ENCODE measurements around the gene BPIFB2. TPM values are rescaled to one million over a fixed set of nuclear protein-coding genes. Genes with fewer than 3 reads are reported as not detected.

Gene BPIFB2
- total RNA-seq, 1 donor from 2014 or later: not detected

GRCh38 chr20:32978009-32978335, 29.5 kb upstream of the BPIFB2 start:
- Histone ChIP-seq H3K36me3 (no peaks in the 10 kb centered on the region), H3K27me3 (no peaks in the 10 kb centered on the region), H3K27ac (no peak overlapping the region), H3K4me3 (no peak overlapping the region), H3K4me1 (no peaks in the 10 kb centered on the region), H3K9me3 (no peaks in the 10 kb centered on the region)
- DNase-seq (peak; percentile 21), ATAC-seq (no peak)
- no peak for TF ChIP-seq CTCF (IDR thresholded peaks at IDR 0.05)
- intact Hi-C loops (cut with DNase I): no loop called here

GRCh38 chr20:32979201-32979998, 28.1 kb upstream of the BPIFB2 start:
- ATAC-seq (no peak), DNase-seq (peak; percentile 34)
- H3K4me3 ChIP-seq: no peak overlapping the region
- no peaks in the 10 kb centered on the region for H3K36me3 ChIP-seq
- no peak for TF ChIP-seq CTCF (IDR thresholded peaks at IDR 0.05)
- H3K27ac ChIP-seq: no peak overlapping the region
- H3K27me3 ChIP-seq: no peaks in the 10 kb centered on the region
- no peaks in the 10 kb centered on the region for H3K4me1 ChIP-seq
- no peaks in the 10 kb centered on the region for H3K9me3 ChIP-seq
- intact Hi-C loops (cut with DNase I): no loop called here

- Histone ChIP-seq H3K9me3 (no peaks in the 10 kb centered on the region), H3K36me3 (no peaks in the 10 kb centered on the region), H3K27ac (no peak overlapping the region), H3K4me1 (no peaks in the 10 kb centered on the region), H3K27me3 (no peaks in the 10 kb centered on the region), H3K4me3 (no peak overlapping the region)
- intact Hi-C loops (cut with DNase I): no loop called here
- DNase-seq (peak; percentile 45), ATAC-seq (no peak)
- no peak for TF ChIP-seq CTCF (IDR thresholded peaks at IDR 0.05)
These were observed 27.2 kb upstream of the BPIFB2 start for GRCh38 chr20:32980131-32980941.

- ATAC-seq (no peak), DNase-seq (no peak)
- H3K9me3 ChIP-seq: no peaks in the 10 kb centered on the region
- no peak overlapping the region for H3K4me3 ChIP-seq
- intact Hi-C loops (cut with DNase I): no loop called here
- no peaks in the 10 kb centered on the region for H3K27me3 ChIP-seq
- no peak overlapping the region for H3K27ac ChIP-seq
- no peaks in the 10 kb centered on the region for H3K36me3 ChIP-seq
- no peaks in the 10 kb centered on the region for H3K4me1 ChIP-seq
- no peak for TF ChIP-seq CTCF (IDR thresholded peaks at IDR 0.05)
These were observed 26.5 kb upstream of the BPIFB2 start for GRCh38 chr20:32980990-32981389.

- no peaks in the 10 kb centered on the region for H3K27me3 ChIP-seq
- no peaks in the 10 kb centered on the region for H3K9me3 ChIP-seq
- DNase-seq (peak; percentile 45), ATAC-seq (no peak)
- intact Hi-C loops (cut with DNase I): no loop called here
- no peaks in the 10 kb centered on the region for H3K36me3 ChIP-seq
- TF ChIP-seq CTCF (IDR thresholded peaks at IDR 0.05): no peak
- no peak overlapping the region for H3K27ac ChIP-seq
- no peaks in the 10 kb centered on the region for H3K4me1 ChIP-seq
- H3K4me3 ChIP-seq: no peak overlapping the region
These were observed 24.7 kb upstream of the BPIFB2 start for GRCh38 chr20:32982617-32983458.
